Measurements from ENCODE around the gene TP53I3. TPM values are rescaled to one million over a fixed set of nuclear protein-coding genes. Genes with fewer than 3 reads are reported as not detected.
"Not testable (repeated sequence)": the region's sequence is repeated elsewhere in the genome, so short reads cannot be mapped to it uniquely, and the experiment has no call there.

The TP53I3 gene
- polyA plus RNA-seq (ENCODE audit: insufficient read length), result 25.8 TPM

- DNase-seq (ENCODE audit: low read depth), result peak; percentile 68
These were observed at the start of gene TP53I3 for GRCh38 chr2:24084386-24085199. TP53I3 (minus strand) TSS chr2:24084834; CDS start chr2:24084326, 508 bp downstream.

- no peak for DNase-seq (ENCODE audit: low read depth)
These were observed 47.9 kb upstream of the TP53I3 start for GRCh38 chr2:24132543-24132942.

- no peak for DNase-seq (ENCODE audit: low read depth)
These were observed 41.3 kb upstream of the TP53I3 start for GRCh38 chr2:24125956-24126355.

GRCh38 chr2:24123922-24124580 lies 39.4 kb upstream of the TP53I3 start:
- DNase-seq (ENCODE audit: low read depth), result no peak

GRCh38 chr2:24123195-24123921 lies 38.7 kb upstream of the TP53I3 start, which contains the start of the genes FAM228B and PFN4:
FAM228B (plus strand) TSS chr2:24123469; CDS start chr2:24124362, 893 bp downstream.
PFN4 (minus strand) TSS chr2:24123334; CDS start chr2:24122535, 799 bp downstream.
- no peak for DNase-seq (ENCODE audit: low read depth)

GRCh38 chr2:24122366-24123194 lies 37.9 kb upstream of the TP53I3 start:
- DNase-seq (ENCODE audit: low read depth), result no peak

GRCh38 chr2:24121469-24121868 lies 36.8 kb upstream of the TP53I3 start:
- DNase-seq (ENCODE audit: low read depth), result no peak

- no peak for DNase-seq (ENCODE audit: low read depth)
These were observed 36.4 kb upstream of the TP53I3 start for GRCh38 chr2:24121066-24121465.

GRCh38 chr2:24117902-24118301 lies 33.3 kb upstream of the TP53I3 start:
- no peak for DNase-seq (ENCODE audit: low read depth)

GRCh38 chr2:24115057-24115456 lies 30.4 kb upstream of the TP53I3 start:
- DNase-seq (ENCODE audit: low read depth), result no peak

- no peak for DNase-seq (ENCODE audit: low read depth)
These were observed 26.8 kb upstream of the TP53I3 start for GRCh38 chr2:24111407-24111901.

GRCh38 chr2:24110660-24111303 lies 26.1 kb upstream of the TP53I3 start:
- no peak for DNase-seq (ENCODE audit: low read depth)

GRCh38 chr2:24109431-24109830 lies 24.8 kb upstream of the TP53I3 start:
- not testable (repeated sequence) for DNase-seq (ENCODE audit: low read depth)

- no peak for DNase-seq (ENCODE audit: low read depth)
These were observed 22.7 kb upstream of the TP53I3 start for GRCh38 chr2:24107336-24107735.

GRCh38 chr2:24106786-24107185 lies 22.2 kb upstream of the TP53I3 start:
- no peak for DNase-seq (ENCODE audit: low read depth)

- no peak for DNase-seq (ENCODE audit: low read depth)
These were observed 21.2 kb upstream of the TP53I3 start for GRCh38 chr2:24105816-24106215.

- no peak for DNase-seq (ENCODE audit: low read depth)
These were observed 20.3 kb upstream of the TP53I3 start for GRCh38 chr2:24104906-24105305.

GRCh38 chr2:24104110-24104650 lies 19.5 kb upstream of the TP53I3 start:
- no peak for DNase-seq (ENCODE audit: low read depth)

GRCh38 chr2:24102677-24103076 lies 18.0 kb upstream of the TP53I3 start:
- DNase-seq (ENCODE audit: low read depth), result no peak

GRCh38 chr2:24101992-24102391 lies 17.4 kb upstream of the TP53I3 start:
- no peak for DNase-seq (ENCODE audit: low read depth)

Data from forelimb muscle (tissue), 1 donor.